CD4-positive, alpha-beta T cell treated with Interleukin-4 for 1 hour (primary cell): ENCODE measurements around the gene MND1.
"Not testable (repeated sequence)": the region's sequence is repeated elsewhere in the genome, so short reads cannot be mapped to it uniquely, and the experiment has no call there.

ENCODE experiments used
- DNase-seq, 2 donors: peaks; one replicate each; pipeline ENCODE4 v3.0.0-alpha.2; 2020 to 2022

The MND1 gene

GRCh38 chr4:153447175-153447905 lies 102.9 kb downstream of the MND1 start:
- DNase-seq = no peak

DNA sequence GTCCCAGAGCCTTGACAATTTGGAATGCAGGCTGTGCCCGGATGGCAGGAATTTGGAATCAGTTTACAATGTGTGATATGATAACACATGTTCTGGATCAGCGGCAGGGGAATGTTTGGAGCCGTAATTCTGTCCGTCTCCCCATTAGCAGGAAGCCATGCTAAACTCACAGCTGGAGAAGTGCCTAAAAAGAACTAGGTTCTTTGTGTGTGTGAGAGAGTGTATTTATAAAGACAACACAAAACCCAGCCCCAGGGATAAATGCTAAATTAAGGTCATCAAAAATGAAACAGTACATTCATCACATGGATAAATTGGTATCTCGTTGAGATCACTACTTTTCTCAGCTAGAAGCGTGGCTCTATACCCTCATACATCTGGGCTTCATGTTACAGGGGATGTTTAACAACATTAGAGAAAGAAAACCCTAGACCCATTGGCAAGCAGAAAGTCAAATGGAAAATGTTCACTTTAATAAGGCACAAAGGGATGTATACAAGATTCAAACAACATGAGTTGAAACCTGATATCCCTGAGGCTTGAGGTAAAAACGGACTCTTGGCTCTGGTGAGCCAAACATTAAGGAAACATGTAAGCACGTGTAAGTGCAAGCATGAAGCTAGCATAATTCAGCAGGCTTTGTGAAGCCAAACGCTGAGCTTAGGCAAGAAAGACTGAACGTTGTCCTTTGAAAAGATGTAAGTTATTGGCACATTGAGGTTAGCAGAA lies 103.7 kb downstream of the MND1 start:
- DNase-seq = no peak

- no peak for DNase-seq
Measured at GRCh38 chr4:153449338-153449737, 104.8 kb downstream of the MND1 start.

DNA sequence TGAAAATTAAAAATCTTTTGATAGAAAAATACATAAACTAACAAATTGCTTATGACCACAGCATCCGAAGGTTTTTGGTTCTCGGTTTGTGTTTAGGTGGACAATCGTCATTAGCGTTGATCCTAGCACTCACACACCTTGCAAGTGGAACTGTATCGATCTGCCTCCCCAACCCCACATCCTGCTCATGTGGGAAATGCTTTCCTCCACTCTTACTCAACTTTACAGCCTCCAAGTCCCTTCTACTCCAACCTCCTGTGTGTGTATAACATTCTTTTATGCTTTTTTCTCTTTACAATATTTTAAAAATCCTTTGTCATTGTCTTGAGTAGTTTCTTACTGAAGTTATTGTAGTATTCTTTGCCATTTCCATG lies 106.0 kb downstream of the MND1 start:
- DNase-seq = no peak

- DNase-seq = not testable (repeated sequence)
Measured at GRCh38 chr4:153451145-153451544, 106.7 kb downstream of the MND1 start.

DNA sequence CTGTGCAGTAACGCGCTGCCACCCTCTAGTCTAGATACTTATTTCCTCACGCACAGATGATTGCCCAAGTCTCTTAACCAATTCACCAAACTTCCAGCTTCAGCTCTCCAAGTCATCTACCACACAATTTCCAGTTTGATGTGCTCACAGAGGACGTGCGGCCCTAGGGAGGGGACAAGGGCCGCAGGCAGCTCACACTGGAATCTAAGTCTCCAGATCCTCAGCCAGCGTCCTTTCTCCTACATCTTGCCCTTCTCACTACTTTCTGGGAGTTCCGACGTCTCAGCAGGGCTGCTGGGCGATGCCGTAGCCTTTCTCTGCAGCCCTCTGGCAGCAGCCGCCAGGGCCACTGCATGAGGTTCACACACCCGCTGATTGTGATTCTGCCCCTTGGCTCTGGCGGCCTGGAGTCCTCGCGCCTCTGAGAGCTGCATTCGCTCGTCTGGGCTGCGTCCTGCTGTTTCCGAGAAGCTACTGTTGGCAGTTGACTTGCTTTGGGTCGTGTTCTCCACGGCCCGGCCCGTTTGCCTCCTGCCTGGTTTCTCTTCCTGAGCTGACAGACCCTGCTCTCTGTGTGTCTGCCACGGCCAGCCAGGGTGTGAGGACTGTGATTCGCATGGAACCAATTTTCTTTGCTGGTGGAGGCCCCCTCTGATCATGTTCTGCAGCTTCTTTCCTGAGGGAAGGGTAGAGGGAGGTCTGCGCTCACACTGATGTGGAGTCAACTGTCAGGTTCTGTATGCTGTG lies 107.6 kb downstream of the MND1 start:
- no peak for DNase-seq

- DNase-seq = no peak
Measured at GRCh38 chr4:153452658-153453378, 108.3 kb downstream of the MND1 start.

GRCh38 chr4:153453402-153453801 lies 108.9 kb downstream of the MND1 start:
- DNase-seq = no peak

GRCh38 chr4:153458969-153459368 lies 114.5 kb downstream of the MND1 start:
- no peak for DNase-seq

GRCh38 chr4:153461549-153461948 lies 117.1 kb downstream of the MND1 start:
- DNase-seq = not testable (repeated sequence)

GRCh38 chr4:153464068-153464467 lies 119.6 kb downstream of the MND1 start:
- DNase-seq = no peak
